OCI-LY7 (cell line): ENCODE measurements around the gene TCFL5.

ENCODE experiments used
- CTCF ChIP-seq: fragments of 200-600 bp; sonication (generic); conservative IDR thresholded peaks from 2 replicates; pipeline ENCODE4 v1.5.1; 2014; ENCODE audit warnings: mild to moderate bottlenecking, antibody characterized with exemption, low read length, moderate library complexity, mixed read lengths
- EZH2phosphoT487 ChIP-seq: fragments of 200-600 bp; sonication (generic); IDR thresholded peaks from 2 replicates; pipeline ENCODE4 v1.6.1; 2018; ENCODE audit warnings: low read depth, borderline replicate concordance, mild to moderate bottlenecking, mixed run types, antibody characterized with exemption, low read length, moderate library complexity, mixed read lengths

- no peak for TF ChIP-seq CTCF
- TF ChIP-seq EZH2phosphoT487, result no peak
These were observed 66.4 kb downstream of the TCFL5 start for GRCh38 chr20:62795023-62795761.
